GM12891 (cell line): ENCODE results near the gene CFD.

Experiments used
- PAX5 ChIP-seq: IDR thresholded peaks from 2 replicates; pipeline ENCODE4 v1.6.1; 2011; ENCODE audit warnings: low read length, moderate library complexity, mild to moderate bottlenecking; ENCODE audit not compliant: insufficient read depth, severe bottlenecking
- POLR2A ChIP-seq: IDR thresholded peaks from 2 replicates; pipeline ENCODE4 v1.6.1; 2011; ENCODE audit warnings: low read depth, low read length, control low read depth
- POLR2AphosphoS5 ChIP-seq: IDR thresholded peaks from 2 replicates; pipeline ENCODE4 v1.6.1; 2011; ENCODE audit warnings: low read depth, low read length, control low read depth
- TAF1 ChIP-seq: IDR thresholded peaks from 2 replicates; pipeline ENCODE4 v1.6.1; 2011; ENCODE audit warnings: low read depth, low read length, control low read depth

GRCh38 chr19:872266-872951, 12.9 kb downstream of the CFD start:
- TF ChIP-seq TAF1 = no peak
- TF ChIP-seq POLR2A = no peak
- TF ChIP-seq POLR2AphosphoS5 = no peak
- no peak for TF ChIP-seq PAX5
